CD4-positive, alpha-beta T cell treated with Interleukin-15 for 1 hour (primary cell): Measurements from ENCODE around the gene EXOC6B.

ENCODE experiments used
- DNase-seq: peaks from one replicate; pipeline ENCODE4 v3.0.0-alpha.2; 2020

Gene EXOC6B

GRCh38 chr2:72261076-72261475 lies 564.8 kb downstream of the EXOC6B start:
- no peak for DNase-seq

- DNase-seq = no peak
Measured at GRCh38 chr2:72255540-72255939, 570.3 kb downstream of the EXOC6B start.

GRCh38 chr2:72254831-72255451 lies 570.9 kb downstream of the EXOC6B start:
- DNase-seq = no peak

DNA sequence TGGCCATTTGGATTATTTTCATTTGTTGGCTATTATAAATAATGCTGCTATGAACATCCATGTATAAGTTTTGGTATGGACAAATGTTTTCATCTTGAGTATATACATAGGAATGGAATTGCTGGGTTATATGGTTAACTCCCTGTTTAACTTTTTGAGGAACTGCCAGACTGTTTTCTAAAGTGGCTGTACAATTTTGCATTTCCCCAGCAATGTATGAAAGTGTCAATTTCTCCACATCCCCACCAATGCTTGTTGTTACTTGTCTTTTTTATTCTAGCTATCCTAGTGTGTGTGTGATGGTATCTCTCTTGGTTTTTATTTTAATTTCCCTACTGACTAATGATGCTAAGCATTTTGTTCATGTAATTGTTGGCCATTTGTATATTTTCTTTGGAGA lies 587.5 kb downstream of the EXOC6B start:
- DNase-seq = no peak

- DNase-seq = no peak
Measured at GRCh38 chr2:72237549-72237948, 588.3 kb downstream of the EXOC6B start.

DNA sequence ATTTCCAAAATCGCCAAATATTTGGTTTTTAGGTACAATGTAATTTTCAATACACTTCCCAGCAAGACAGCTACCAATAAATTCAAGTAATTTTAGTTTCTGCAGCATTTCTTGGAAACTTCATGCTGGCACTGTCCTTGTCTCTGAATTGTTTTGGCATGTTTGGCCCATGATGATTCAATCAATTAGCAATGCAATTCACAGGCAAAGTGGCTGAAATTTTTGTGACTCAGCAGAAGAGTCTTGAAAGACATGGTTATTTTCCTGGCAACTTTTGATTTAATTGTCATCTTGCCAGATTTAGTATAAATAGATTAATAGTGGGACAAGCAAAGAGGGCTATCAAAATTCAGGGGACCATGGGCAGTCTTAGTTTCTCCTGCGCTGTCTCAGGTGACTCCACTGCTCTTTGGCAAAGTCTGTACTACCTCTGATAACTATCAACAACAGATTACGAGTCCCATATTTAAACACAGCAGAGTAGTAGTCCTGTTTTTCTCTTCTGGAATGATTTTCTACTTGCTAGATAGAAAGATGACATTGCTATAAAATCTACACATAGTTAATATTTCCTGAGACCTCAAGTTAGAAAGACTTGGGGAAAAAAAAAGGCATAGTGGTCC lies 589.3 kb downstream of the EXOC6B start:
- DNase-seq = no peak

- DNase-seq = no peak
Measured at GRCh38 chr2:72235497-72236415, 590.1 kb downstream of the EXOC6B start.

DNA sequence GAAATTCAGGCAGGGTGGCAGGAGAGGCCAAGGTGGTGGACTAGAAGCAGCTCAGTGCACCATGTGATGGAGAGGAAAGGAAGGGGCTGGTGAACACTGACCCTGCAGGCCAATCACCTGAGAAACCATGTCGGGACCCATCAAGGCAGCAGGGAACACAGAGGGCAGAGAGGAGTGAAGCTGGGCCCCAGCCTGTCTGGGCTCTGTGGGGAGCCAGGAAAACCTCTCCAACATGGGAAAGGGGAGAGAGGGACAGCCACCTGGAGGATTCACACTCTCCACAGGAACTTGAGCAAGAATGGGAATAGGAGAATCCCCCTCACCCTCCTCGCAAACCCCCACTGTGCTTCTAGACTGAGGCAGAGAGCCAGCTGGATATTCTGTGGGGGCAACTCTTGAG lies 592.6 kb downstream of the EXOC6B start:
- DNase-seq = no peak

GRCh38 chr2:72222829-72223564 lies 602.8 kb downstream of the EXOC6B start:
- DNase-seq = no peak

GRCh38 chr2:72220170-72220569 lies 605.7 kb downstream of the EXOC6B start:
- DNase-seq = no peak

DNA sequence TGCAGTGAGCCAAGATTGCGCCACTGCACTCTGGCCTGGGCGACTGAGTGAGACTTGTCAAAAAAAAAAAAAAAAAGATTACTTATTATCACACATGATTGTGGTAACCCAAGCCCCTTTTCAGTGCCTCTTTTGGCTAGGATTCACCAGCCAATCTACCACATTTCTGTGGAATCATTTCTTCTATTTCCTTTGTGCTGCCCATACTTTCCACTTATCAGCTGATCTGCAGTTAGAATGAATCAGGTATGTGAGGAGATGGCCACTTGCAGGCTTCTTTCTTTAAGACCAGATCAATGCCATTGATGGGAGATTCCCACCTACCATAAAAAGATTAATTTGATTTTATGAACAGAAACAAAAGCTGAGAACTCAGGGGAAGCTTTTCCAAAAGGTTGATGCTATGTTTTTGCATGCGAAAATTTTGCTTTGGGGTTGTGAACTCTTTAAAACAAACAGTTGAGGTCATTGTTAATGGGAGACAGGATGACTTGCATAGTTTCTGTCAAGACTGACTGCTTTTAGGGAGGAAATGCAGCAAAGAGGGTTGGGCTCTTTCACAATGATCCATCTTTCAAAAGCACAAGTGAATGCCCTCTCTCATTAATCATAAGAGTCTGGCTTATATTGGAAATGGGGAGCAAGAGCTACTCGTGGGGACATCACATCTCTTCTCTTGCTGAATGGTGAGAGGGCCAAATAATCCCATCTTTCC lies 611.2 kb downstream of the EXOC6B start:
- no peak for DNase-seq

GRCh38 chr2:72212486-72212855 lies 613.4 kb downstream of the EXOC6B start:
- DNase-seq = no peak

GRCh38 chr2:72211777-72212485 lies 613.9 kb downstream of the EXOC6B start:
- no peak for DNase-seq

GRCh38 chr2:72211350-72211749 lies 614.5 kb downstream of the EXOC6B start:
- no peak for DNase-seq

DNA sequence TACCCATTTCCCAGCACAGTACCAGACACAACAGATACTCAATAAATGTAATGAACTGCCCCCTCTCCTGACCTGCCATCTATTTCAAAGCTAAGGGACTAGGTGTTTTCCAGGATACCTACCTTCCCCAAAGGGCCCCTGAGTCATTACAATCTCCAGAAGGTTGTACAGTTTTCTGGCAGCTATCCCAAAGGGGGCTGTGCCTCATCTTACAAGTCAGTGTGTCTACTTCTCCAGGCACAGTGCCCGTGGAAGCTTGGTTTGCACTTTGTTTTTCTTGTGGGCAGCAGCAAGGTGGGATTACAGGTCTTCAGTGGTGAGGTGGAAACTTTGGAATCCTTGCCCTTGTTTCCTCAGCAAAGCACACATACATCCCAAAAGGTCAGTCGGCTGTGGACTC lies 615.4 kb downstream of the EXOC6B start:
- no peak for DNase-seq

- DNase-seq = no peak
Measured at GRCh38 chr2:72208225-72208624, 617.6 kb downstream of the EXOC6B start.

GRCh38 chr2:72207334-72207733 lies 618.5 kb downstream of the EXOC6B start:
- no peak for DNase-seq

DNA sequence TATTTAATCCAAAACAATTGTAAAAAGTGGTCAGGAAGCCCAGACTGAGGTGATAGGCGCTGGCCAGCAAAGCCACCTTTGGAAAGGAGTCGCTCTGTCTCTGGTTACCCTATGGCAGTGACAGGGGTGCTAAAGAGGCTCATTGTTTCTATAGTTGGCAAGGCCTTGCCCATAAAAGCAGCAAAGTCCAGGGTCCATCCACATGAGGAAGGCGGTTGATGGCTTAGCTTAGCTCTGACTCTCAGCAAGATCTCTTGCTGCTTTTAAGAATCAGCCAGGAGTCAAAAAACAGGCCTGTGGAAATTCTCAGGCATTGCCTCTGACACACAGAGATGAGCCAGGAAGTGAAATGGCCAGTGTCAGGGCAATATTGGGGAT lies 620.3 kb downstream of the EXOC6B start:
- DNase-seq = no peak

DNA sequence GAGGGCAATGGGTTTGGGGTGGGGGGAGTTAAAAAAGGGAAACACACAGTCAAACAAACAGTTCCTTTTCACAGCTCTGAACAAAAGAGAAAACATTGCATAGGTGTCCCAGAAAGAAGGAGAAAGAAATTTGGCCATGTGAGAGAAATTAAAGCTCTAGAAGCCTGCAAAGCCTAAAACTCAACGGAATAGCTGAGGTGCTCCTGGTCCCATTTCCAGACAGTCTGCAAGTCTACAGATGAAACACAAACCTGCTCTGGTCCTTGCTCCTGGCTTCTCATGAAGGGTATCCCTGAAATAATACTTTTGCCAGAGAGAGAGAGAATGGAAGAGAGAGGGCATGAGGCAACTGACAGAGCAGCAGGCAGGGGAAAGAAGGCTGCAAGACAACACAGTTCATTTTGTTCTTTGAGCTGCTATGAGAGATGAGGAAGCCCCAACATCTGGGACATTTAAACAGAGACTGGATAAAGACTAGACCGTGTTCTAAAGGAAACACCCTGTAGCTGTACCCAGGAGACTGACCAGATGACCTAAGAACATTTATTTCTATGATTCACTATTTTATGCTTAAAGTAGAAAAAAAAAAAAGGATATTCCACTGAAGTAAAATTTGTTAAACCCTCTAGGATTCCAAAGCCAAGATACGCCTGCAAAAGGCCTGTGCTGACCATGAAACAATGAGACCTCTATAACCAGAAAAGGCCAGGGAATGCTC lies 620.9 kb downstream of the EXOC6B start:
- no peak for DNase-seq

DNA sequence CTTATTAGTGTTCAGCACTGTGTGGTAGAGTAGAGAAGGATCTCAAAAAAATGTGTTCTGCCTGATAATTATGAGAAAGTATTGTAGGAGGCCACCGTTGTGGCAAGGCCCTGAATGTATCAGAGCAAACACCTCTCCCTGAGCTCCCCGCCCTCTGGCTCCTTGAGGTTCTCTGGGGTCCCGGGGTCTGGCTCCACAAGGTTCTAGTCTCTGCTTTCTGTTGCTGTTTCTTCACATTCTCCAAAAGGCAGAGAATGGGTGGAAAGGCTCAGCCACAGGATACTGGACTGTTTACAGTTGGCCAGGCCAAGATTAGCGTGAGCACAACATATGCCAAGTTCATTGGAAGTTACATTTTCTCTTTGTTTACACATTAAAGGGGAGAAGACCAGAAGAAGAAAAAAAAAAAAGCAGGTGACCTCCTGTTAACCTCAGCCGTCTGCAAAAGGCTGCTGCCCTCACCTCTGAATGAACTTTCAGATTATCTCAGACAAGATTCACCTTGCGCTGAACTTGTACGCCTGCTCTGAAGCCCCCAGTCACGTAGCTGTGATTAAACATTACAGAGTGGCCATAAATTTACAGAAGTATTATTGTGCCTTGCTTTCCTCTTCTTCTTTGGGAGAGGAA lies 621.6 kb downstream of the EXOC6B start:
- no peak for DNase-seq
